ENCODE measurements around the gene ENPP3.

- TF ChIP-seq POLR2AphosphoS5 (IDR thresholded peaks at IDR 0.05; ENCODE audit: low read depth, low read length) (no peak), POLR2A (IDR thresholded peaks at IDR 0.05; ENCODE audit: low read depth, low read length) (no peak), TAF1 (IDR thresholded peaks at IDR 0.05; ENCODE audit: borderline replicate concordance, low read depth, low read length) (no peak)
Observed at GRCh38 chr6:131663578-131664165, 26.6 kb downstream of the ENPP3 start.
